GM13977 (cell line): ENCODE data around the gene ANKS1A.
A peak's percentile ranks its signal among the peaks of the same experiment; 100 is the strongest.

Experiments used
- DNase-seq: peaks from one replicate; pipeline ENCODE4 v3.0.0; 2012; ENCODE audit warnings: low spot score
- CTCF ChIP-seq: IDR thresholded peaks from 2 replicates; pipeline ENCODE4 v1.5.1; 2012; ENCODE audit warnings: mild to moderate bottlenecking, control low read depth; ENCODE audit not compliant: insufficient read depth; ENCODE audit errors: extremely low read depth, missing control alignments
- in situ Hi-C: fragments of 300-500 bp; cut with MboI; formaldehyde crosslinking; loops from one replicate; pipeline ENCODE4 v1.12.0; 2022; ENCODE audit warnings: low sequenced_read_pairs, low pct_unique_long_range_greater_than_20kb, mixed read lengths, inconsistent platforms; ENCODE audit not compliant: unreplicated experiment

ANKS1A gene

DNA sequence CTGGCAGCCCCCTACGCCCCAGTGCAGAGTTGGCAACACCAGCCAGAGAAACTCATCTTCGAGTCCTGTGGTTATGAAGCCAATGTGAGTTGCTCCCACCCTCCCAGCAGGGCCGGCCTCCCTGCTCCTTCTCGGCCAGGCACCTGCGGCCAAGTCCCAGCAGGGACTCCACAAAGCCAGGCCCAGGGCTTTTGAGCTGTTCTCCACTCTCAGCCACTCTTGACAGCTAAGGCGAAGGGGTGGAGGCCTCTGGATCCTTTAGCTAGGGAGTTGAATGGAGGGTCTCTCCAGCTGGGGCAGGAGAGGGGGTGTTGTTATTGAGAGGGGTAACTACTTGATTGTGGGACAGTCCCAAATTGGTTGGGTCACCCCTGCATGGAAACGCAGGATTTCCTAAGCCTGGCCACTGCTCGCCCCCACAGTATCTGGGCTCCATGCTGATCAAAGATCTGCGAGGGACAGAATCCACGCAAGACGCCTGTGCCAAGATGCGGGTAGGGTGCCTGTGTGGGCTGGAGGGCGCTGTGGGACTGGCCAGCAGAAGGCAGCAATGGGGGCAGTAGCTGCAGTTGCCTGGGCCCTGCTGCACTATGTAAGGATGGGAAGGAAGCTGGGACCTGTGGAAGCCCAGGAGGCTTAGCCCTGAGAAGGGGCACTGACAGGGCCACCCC lies 193.8 kb downstream of the ANKS1A start:
- no peak for DNase-seq
- TF ChIP-seq CTCF, result no peak
- in situ Hi-C loops, result no loop called here

- no peak for DNase-seq
- in situ Hi-C loops, result no loop called here
- no peak for TF ChIP-seq CTCF
Measured at GRCh38 chr6:35083507-35083906, 194.5 kb downstream of the ANKS1A start.

DNA sequence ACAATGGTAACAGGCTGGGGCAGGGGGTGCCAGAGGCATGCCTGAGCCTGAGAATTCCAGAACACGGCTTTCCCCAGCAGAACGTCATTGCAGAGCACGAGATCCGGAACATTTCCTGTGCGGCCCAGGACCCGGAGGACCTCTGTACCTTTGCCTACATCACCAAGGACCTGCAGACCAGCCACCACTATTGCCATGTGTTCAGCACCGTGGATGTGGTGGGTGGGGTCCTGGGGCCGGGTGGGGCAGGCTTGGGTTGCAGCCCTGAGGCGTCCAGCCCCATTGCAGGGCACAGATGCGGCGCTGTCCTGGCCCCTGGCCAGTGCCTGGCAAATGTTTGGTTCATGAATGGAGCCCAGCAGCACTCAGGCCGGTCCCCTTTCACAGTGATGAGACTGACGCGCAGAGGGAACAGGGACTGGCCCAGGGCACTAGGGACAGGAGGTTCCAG lies 195.0 kb downstream of the ANKS1A start:
- in situ Hi-C loops, result no loop called here

GRCh38 chr6:35084511-35085203 lies 195.6 kb downstream of the ANKS1A start:
- peak; percentile 15 for DNase-seq
- in situ Hi-C loops, result no loop called here
- TF ChIP-seq CTCF, result no peak

More for the DNA sequence above, 195.0 kb downstream of the ANKS1A start:
- DNase-seq, result no peak
- no peak for TF ChIP-seq CTCF

DNA sequence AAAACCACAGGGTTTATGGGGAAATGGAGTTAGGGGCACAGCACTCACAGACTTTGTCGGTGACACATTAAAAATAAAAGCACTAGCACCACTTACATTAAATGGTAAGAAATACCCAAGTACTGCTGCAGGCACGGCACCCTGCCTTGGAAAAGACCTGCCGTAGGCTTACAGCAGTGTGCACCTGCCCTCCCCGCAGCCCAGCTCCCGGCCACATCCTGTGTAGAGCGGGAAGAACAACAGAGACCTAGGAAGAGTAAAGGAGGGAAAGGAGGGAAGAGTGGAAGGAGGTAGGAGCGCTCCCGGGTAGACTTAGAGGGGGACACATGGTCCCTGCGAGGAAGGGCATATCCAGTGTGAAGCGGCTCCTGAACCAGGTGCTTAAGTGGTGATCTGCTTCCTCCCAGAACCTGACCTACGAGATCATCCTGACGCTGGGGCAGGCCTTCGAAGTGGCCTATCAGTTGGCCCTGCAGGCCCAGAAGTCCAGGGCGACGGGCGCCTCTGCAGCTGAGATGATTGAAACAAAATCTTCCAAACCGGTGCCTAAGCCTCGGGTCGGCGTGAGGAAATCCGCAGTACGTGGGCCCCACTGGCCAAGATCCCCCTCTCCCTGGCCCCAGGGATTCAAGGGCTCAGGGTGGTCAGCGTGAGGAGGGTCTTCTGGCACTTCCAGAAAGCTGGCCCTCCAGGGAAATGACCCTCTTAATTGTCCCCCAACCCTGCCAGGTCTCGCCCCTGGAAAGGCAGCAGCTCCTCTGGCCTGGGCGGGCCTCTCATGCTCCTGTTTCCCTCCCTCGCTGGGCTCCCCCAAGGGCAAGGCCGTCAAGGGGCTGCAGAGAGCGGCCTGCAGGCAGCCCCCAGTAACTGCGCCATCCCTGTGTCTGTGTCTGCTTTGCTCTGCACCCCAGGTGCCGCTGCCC lies 196.6 kb downstream of the ANKS1A start:
- DNase-seq, result peak; percentile 9
- no peak for TF ChIP-seq CTCF
- in situ Hi-C loops, result no loop called here

DNA sequence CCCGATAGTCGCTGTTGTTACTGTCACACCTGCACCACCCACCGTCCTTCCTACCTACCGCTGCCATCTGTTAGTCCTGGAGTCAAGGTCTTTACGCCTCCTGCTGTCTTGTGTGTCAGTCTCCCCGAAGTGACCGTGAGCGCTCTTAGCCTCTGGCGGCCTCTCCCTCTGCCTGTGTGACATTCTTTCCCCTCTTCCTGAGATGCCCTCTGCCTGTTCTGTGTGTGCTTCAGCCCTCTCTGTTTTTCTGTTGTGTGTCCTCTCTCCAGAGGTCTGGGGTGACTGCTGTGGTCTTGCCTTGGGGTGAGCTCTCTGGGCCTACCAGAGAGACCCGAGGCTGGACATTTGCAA lies 197.2 kb downstream of the ANKS1A start:
- peak; percentile 4 for DNase-seq
- TF ChIP-seq CTCF, result no peak
- in situ Hi-C loops, result no loop called here
